ENCODE measurements around the gene OR10J1. TPM values are rescaled to one million over a fixed set of nuclear protein-coding genes. Genes with fewer than 3 reads are reported as not detected.

Gene OR10J1
- total and polyA plus RNA-seq, 2 experiments from 2014 or later = not detected

GRCh38 chr1:159431904-159432303 is 7.6 kb upstream of the OR10J1 start, which contains the start of gene OR10J4:
Gene OR10J4 (plus strand): TSS chr1:159432204.
- H3K4me1 ChIP-seq (ENCODE audit: insufficient read depth) = no peaks in the 10 kb centered on the region
- H3K27me3 ChIP-seq (ENCODE audit: insufficient read depth) = no peaks in the 10 kb centered on the region
- Mint-ChIP-seq H3K27me3 (ENCODE audit: insufficient read depth, low read depth, poor library complexity) (no peaks in the 10 kb centered on the region), H3K9me3 (no peaks in the 10 kb centered on the region), H3K36me3 (ENCODE audit: low read depth) (no peaks in the 10 kb centered on the region), H3K27ac (no peak within 1 kb of the TSS), H3K4me1 (no peaks in the 10 kb centered on the region), H3K4me3 (no peak within 1 kb of the TSS)
- no peak within 1 kb of the TSS for H3K4me3 ChIP-seq
- no peak within 1 kb of the TSS for H3K27ac ChIP-seq (ENCODE audit: low read depth)
- TF ChIP-seq ZNF331 (CRISPR knock-in tag; IDR thresholded peaks at IDR 0.05; ENCODE audit: low read depth) = no peak
- TF ChIP-seq JUNB (IDR thresholded peaks at IDR 0.05; ENCODE audit: unreplicated experiment) = no peak
- TF ChIP-seq, protein P1, sequence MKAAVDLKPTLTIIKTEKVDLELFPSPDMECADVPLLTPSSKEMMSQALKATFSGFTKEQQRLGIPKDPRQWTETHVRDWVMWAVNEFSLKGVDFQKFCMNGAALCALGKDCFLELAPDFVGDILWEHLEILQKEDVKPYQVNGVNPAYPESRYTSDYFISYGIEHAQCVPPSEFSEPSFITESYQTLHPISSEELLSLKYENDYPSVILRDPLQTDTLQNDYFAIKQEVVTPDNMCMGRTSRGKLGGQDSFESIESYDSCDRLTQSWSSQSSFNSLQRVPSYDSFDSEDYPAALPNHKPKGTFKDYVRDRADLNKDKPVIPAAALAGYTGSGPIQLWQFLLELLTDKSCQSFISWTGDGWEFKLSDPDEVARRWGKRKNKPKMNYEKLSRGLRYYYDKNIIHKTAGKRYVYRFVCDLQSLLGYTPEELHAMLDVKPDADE (IDR thresholded peaks at IDR 0.05) = no peak
- no peak for TF ChIP-seq POLR2AphosphoS5 (IDR thresholded peaks at IDR 0.05; ENCODE audit: low read depth)
- no peak for TF ChIP-seq CTCF (conservative IDR thresholded peaks at IDR 0.05; ENCODE audit: low read depth in 2 of 2)
- no peak for TF ChIP-seq EZH2 (IDR thresholded peaks at IDR 0.05; ENCODE audit: low read depth, unreplicated experiment)
- DNase-seq (ENCODE audit: low spot score) = no peak
- H4K20me1 ChIP-seq (replicated peaks; ENCODE audit: insufficient read depth) = no peaks in the 10 kb centered on the region
- ATAC-seq = no peak
- H3K36me3 ChIP-seq (ENCODE audit: insufficient read depth) = no peaks in the 10 kb centered on the region
- no peaks in the 10 kb centered on the region for H3F3A ChIP-seq (replicated peaks; ENCODE audit: low read depth)
- H3K4me2 ChIP-seq = no peak within 1 kb of the TSS
- H3K79me2 ChIP-seq (replicated peaks; ENCODE audit: insufficient read depth) = no peaks in the 10 kb centered on the region
- no peak within 1 kb of the TSS for H2AFZ ChIP-seq
- peaks cover 4% of the 10 kb centered on the region; the same call in 1 of the 2 replicates for H3K9me2 ChIP-seq (ENCODE audit: insufficient read depth)

DNA sequence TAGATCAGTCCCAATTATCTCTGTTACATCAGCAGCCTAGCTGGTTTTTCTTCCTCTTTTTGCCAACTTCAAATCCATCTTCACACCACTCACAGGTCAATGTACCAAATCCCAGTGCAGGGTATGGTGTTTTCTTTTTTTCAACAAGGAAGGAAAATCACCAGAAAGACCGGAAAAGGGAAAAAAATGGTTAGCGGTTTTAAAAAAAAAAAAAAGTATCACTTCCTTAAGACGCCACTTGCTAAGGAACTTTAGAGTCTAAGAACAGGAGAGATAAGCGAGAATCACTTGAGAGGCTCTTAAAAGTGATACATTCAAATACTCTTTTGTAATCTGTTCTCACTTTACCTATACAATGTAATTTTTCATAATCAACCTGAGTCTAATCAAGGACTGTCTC is 3.1 kb upstream of the OR10J1 start:
- no peak for DNase-seq (ENCODE audit: low spot score)
- H3K27me3 ChIP-seq (ENCODE audit: insufficient read depth) = no peaks in the 10 kb centered on the region
- no peaks in the 10 kb centered on the region for H3K36me3 Mint-ChIP-seq (ENCODE audit: low read depth)
- no peak overlapping the region for H3K4me3 ChIP-seq
- H3K4me2 ChIP-seq = no peak overlapping the region
- H3K36me3 ChIP-seq (ENCODE audit: insufficient read depth) = no peaks in the 10 kb centered on the region
- H3K79me2 ChIP-seq (replicated peaks; ENCODE audit: insufficient read depth) = no peaks in the 10 kb centered on the region
- H3K27ac Mint-ChIP-seq = no peak overlapping the region
- no peaks in the 10 kb centered on the region for H3K4me1 ChIP-seq (ENCODE audit: insufficient read depth)
- H3K27me3 Mint-ChIP-seq (ENCODE audit: insufficient read depth, low read depth, poor library complexity) = no peaks in the 10 kb centered on the region
- H4K20me1 ChIP-seq (replicated peaks; ENCODE audit: insufficient read depth) = no peaks in the 10 kb centered on the region
- no peak overlapping the region for H3K4me3 Mint-ChIP-seq
- no peak for ATAC-seq
- H3K9me2 ChIP-seq (ENCODE audit: insufficient read depth) = peaks cover 13% of the 10 kb centered on the region
- H2AFZ ChIP-seq = no peak overlapping the region
- H3F3A ChIP-seq (replicated peaks; ENCODE audit: low read depth) = no peaks in the 10 kb centered on the region
- H3K9me3 Mint-ChIP-seq = no peaks in the 10 kb centered on the region
- no peak overlapping the region for H3K27ac ChIP-seq (ENCODE audit: low read depth)
- no peaks in the 10 kb centered on the region for H3K4me1 Mint-ChIP-seq
- TF ChIP-seq NANOG (IDR thresholded peaks at IDR 0.05; ENCODE audit: borderline replicate concordance) (no peak), ZNF331 (CRISPR knock-in tag; IDR thresholded peaks at IDR 0.05; ENCODE audit: low read depth) (no peak), POLR2AphosphoS5 (IDR thresholded peaks at IDR 0.05; ENCODE audit: low read depth) (no peak), STAT1 (IDR thresholded peaks at IDR 0.05; ENCODE audit: unreplicated experiment) (no peak), JUNB (IDR thresholded peaks at IDR 0.05; ENCODE audit: unreplicated experiment) (no peak), REST (IDR thresholded peaks at IDR 0.05; ENCODE audit: unreplicated experiment) (no peak), EZH2phosphoT487 (IDR thresholded peaks at IDR 0.05; ENCODE audit: unreplicated experiment) (no peak)
